HCT116 (cell line): Measurements from ENCODE around the gene HOXC12.

ENCODE experiments used
- EZH2 ChIP-seq: fragments of 200-600 bp; sonication (generic); IDR thresholded peaks from 2 replicates; pipeline ENCODE4 v1.6.1; 2017; ENCODE audit warnings: antibody characterized with exemption, mixed run types
- POLR2A ChIP-seq: IDR thresholded peaks from 2 replicates; pipeline ENCODE4 v1.7.0; 2011; ENCODE audit warnings: borderline replicate concordance; ENCODE audit not compliant: insufficient read depth, insufficient read length; ENCODE audit errors: extremely low read depth
- RAD21 ChIP-seq: IDR thresholded peaks from 2 replicates; pipeline ENCODE4 v1.6.1; 2012; ENCODE audit warnings: low read depth, mild to moderate bottlenecking
- SRF ChIP-seq: IDR thresholded peaks from 2 replicates; pipeline ENCODE4 v1.6.1; 2012; ENCODE audit warnings: low read depth
- YY1 ChIP-seq: IDR thresholded peaks from 2 replicates; pipeline ENCODE4 v1.6.1; 2011; ENCODE audit warnings: low read length, low read depth, moderate library complexity, mild to moderate bottlenecking; ENCODE audit not compliant: insufficient replicate concordance; ENCODE audit errors: extremely low read depth
- TF ChIP-seq, protein P1 (sequence below), 3 experiments: fragments of 200-600 bp in 1 of 3; sonication (generic) in 1 of 3; IDR thresholded peaks in 2 of 3; conservative IDR thresholded peaks in 1 of 3; 2 replicates each; pipeline ENCODE4 v1.5.1; 2012 to 2017; ENCODE audit warnings: low read depth in 2 of 3, low read length in 2 of 3, antibody characterized with exemption in 1 of 3, borderline replicate concordance in 1 of 3, control low read depth in 1 of 3, mild to moderate bottlenecking in 1 of 3, mixed read lengths in 1 of 3, mixed run types in 1 of 3, moderate library complexity in 1 of 3; ENCODE audit not compliant: insufficient read depth in 1 of 3
- TF ChIP-seq, protein P2 (sequence below): IDR thresholded peaks from 2 replicates; pipeline ENCODE4 v1.6.1; 2011; ENCODE audit warnings: mild to moderate bottlenecking, low read length, moderate library complexity; ENCODE audit not compliant: insufficient replicate concordance; ENCODE audit errors: extremely low read depth
- TF ChIP-seq, protein P3 (sequence below): IDR thresholded peaks from 2 replicates; pipeline ENCODE4 v1.6.1; 2012

DNA sequence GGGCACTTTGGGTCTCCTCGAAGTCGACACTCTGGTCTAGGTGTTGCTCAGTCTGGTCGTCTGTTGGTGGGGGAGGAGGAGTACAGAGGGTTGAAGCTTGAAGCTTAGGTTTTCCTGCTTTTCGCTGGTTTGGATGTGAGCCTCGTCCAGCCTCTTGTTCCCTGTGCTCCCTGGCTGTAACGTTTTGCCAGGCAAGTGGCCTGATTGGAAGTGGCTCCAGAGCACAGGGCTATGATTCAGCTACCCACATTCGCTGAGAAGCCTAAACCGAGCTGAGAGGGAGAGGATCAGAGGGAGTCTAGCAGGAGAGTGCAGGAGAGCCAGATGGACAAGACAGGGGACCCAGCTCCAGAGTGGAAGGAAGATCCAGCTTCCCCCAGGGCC lies 36.4 kb downstream of the HOXC12 start:
- TF ChIP-seq, protein P1, sequence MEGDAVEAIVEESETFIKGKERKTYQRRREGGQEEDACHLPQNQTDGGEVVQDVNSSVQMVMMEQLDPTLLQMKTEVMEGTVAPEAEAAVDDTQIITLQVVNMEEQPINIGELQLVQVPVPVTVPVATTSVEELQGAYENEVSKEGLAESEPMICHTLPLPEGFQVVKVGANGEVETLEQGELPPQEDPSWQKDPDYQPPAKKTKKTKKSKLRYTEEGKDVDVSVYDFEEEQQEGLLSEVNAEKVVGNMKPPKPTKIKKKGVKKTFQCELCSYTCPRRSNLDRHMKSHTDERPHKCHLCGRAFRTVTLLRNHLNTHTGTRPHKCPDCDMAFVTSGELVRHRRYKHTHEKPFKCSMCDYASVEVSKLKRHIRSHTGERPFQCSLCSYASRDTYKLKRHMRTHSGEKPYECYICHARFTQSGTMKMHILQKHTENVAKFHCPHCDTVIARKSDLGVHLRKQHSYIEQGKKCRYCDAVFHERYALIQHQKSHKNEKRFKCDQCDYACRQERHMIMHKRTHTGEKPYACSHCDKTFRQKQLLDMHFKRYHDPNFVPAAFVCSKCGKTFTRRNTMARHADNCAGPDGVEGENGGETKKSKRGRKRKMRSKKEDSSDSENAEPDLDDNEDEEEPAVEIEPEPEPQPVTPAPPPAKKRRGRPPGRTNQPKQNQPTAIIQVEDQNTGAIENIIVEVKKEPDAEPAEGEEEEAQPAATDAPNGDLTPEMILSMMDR (IDR thresholded peaks at IDR 0.05 in 2 of 3, conservative IDR thresholded peaks at IDR 0.05 in 1 of 3; ENCODE audit: borderline replicate concordance in 1 of 3, insufficient read depth in 1 of 3, low read depth in 2 of 3, low read length in 2 of 3): no peak
- TF ChIP-seq, protein P2, sequence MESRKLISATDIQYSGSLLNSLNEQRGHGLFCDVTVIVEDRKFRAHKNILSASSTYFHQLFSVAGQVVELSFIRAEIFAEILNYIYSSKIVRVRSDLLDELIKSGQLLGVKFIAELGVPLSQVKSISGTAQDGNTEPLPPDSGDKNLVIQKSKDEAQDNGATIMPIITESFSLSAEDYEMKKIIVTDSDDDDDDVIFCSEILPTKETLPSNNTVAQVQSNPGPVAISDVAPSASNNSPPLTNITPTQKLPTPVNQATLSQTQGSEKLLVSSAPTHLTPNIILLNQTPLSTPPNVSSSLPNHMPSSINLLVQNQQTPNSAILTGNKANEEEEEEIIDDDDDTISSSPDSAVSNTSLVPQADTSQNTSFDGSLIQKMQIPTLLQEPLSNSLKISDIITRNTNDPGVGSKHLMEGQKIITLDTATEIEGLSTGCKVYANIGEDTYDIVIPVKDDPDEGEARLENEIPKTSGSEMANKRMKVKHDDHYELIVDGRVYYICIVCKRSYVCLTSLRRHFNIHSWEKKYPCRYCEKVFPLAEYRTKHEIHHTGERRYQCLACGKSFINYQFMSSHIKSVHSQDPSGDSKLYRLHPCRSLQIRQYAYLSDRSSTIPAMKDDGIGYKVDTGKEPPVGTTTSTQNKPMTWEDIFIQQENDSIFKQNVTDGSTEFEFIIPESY: no peak
- TF ChIP-seq EZH2 (no peak), YY1 (no peak), RAD21 (no peak), SRF (no peak), POLR2A (no peak)
- TF ChIP-seq, protein P3, sequence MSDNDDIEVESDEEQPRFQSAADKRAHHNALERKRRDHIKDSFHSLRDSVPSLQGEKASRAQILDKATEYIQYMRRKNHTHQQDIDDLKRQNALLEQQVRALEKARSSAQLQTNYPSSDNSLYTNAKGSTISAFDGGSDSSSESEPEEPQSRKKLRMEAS: no peak
